DOHH2 (cell line): Measurements from ENCODE around the gene CEP78.

Experiments
- H3F3A ChIP-seq: fragments of 200-600 bp; sonication (generic), shearing (Covaris generic); 2 replicates; pipeline ENCODE4 v1.6.0; 2016; ENCODE audit warnings: antibody characterized with exemption, mild to moderate bottlenecking; ENCODE audit not compliant: control insufficient read depth, insufficient read depth
- H3K27ac ChIP-seq: fragments of 200-600 bp; sonication (generic); 2 replicates; pipeline ENCODE4 v1.5.1; 2014; ENCODE audit warnings: low read depth, mild to moderate bottlenecking, low read length, moderate library complexity
- H3K27me3 ChIP-seq: fragments of 200-600 bp; sonication (generic); 2 replicates; pipeline ENCODE4 v1.6.1; 2014; ENCODE audit warnings: mild to moderate bottlenecking, low read length, mixed read lengths; ENCODE audit not compliant: control insufficient read depth
- H3K36me3 ChIP-seq: fragments of 200-600 bp; sonication (generic); 2 replicates; pipeline ENCODE4 v1.6.1; 2014; ENCODE audit warnings: mild to moderate bottlenecking, low read length, moderate library complexity, mixed read lengths; ENCODE audit not compliant: control insufficient read depth
- H3K4me1 ChIP-seq: fragments of 200-600 bp; sonication (generic); 2 replicates; pipeline ENCODE4 v1.6.1; 2014; ENCODE audit warnings: mild to moderate bottlenecking, low read length, mixed read lengths; ENCODE audit not compliant: control insufficient read depth
- H3K4me2 ChIP-seq: fragments of 200-600 bp; sonication (generic); 2 replicates; pipeline ENCODE4 v1.6.0; 2014; ENCODE audit warnings: mild to moderate bottlenecking, low read length, moderate library complexity
- H3K4me3 ChIP-seq: fragments of 200-600 bp; sonication (generic); 2 replicates; pipeline ENCODE4 v1.5.1; 2014; ENCODE audit warnings: mild to moderate bottlenecking, low read length, mixed read lengths
- H3K79me2 ChIP-seq: fragments of 200-600 bp; sonication (generic); 2 replicates; pipeline ENCODE4 v1.6.1; 2014; ENCODE audit warnings: mild to moderate bottlenecking, low read length, mixed read lengths; ENCODE audit not compliant: control insufficient read depth
- H3K9me2 ChIP-seq: fragments of 200-600 bp; sonication (generic); replicated peaks from 2 replicates; pipeline ENCODE4 v1.6.1; 2014; ENCODE audit warnings: mild to moderate bottlenecking, low read length, mixed read lengths; ENCODE audit not compliant: control insufficient read depth
- H3K9me3 ChIP-seq: fragments of 200-600 bp; sonication (generic); 2 replicates; pipeline ENCODE4 v1.6.1; 2014; ENCODE audit warnings: antibody characterized with exemption, low read length, mixed read lengths; ENCODE audit not compliant: control insufficient read depth, insufficient read depth
- H4K20me1 ChIP-seq: fragments of 200-600 bp; sonication (generic); 2 replicates; pipeline ENCODE4 v1.6.0; 2014; ENCODE audit warnings: low read depth, mild to moderate bottlenecking, antibody characterized with exemption, low read length, moderate library complexity; ENCODE audit not compliant: control insufficient read depth, insufficient read depth
- CTCF ChIP-seq: fragments of 200-600 bp; sonication (generic); IDR thresholded peaks from one replicate; pipeline ENCODE4 v1.5.1; 2014; ENCODE audit warnings: antibody characterized with exemption, mild to moderate bottlenecking, low read depth, low read length; ENCODE audit not compliant: poor library complexity, severe bottlenecking
- EZH2phosphoT487 ChIP-seq: fragments of 200-600 bp; sonication (generic); IDR thresholded peaks from 2 replicates; pipeline ENCODE4 v1.6.1; 2017; ENCODE audit warnings: borderline replicate concordance, mild to moderate bottlenecking, antibody characterized with exemption, low read length, moderate library complexity, mixed read lengths

CEP78 gene

GRCh38 chr9:78314953-78315870, 79.3 kb downstream of the CEP78 start:
- H3K27ac ChIP-seq = no peak overlapping the region
- no peak for TF ChIP-seq CTCF
- TF ChIP-seq EZH2phosphoT487 = no peak

GRCh38 chr9:78316166-78316892, 80.5 kb downstream of the CEP78 start:
- H3K27ac ChIP-seq = no peak overlapping the region
- H3K36me3 ChIP-seq = peaks cover 74% of the 10 kb centered on the region
- no peaks in the 10 kb centered on the region for H3K4me1 ChIP-seq
- H3F3A ChIP-seq = no peaks in the 10 kb centered on the region
- H3K4me2 ChIP-seq = no peak overlapping the region
- H3K4me3 ChIP-seq = no peak overlapping the region
- no peaks in the 10 kb centered on the region for H3K9me2 ChIP-seq
- no peaks in the 10 kb centered on the region for H3K79me2 ChIP-seq
- H3K9me3 ChIP-seq = no peaks in the 10 kb centered on the region
- no peaks in the 10 kb centered on the region for H3K27me3 ChIP-seq
- H4K20me1 ChIP-seq = no peaks in the 10 kb centered on the region
- TF ChIP-seq CTCF (no peak), EZH2phosphoT487 (no peak)

More at GRCh38 chr9:78314953-78315870, 79.3 kb downstream of the CEP78 start:
- no peaks in the 10 kb centered on the region for H3K9me3 ChIP-seq
- no peaks in the 10 kb centered on the region for H3K4me1 ChIP-seq
- H3K4me3 ChIP-seq = no peak overlapping the region
- no peaks in the 10 kb centered on the region for H3K79me2 ChIP-seq
- no peaks in the 10 kb centered on the region for H3K9me2 ChIP-seq
- H3K36me3 ChIP-seq = peaks cover 72% of the 10 kb centered on the region
- H3K4me2 ChIP-seq = no peak overlapping the region
- no peaks in the 10 kb centered on the region for H3K27me3 ChIP-seq
- no peaks in the 10 kb centered on the region for H3F3A ChIP-seq
- H4K20me1 ChIP-seq = no peaks in the 10 kb centered on the region

- Histone ChIP-seq H3K4me1 (no peaks in the 10 kb centered on the region), H3K9me2 (no peaks in the 10 kb centered on the region), H4K20me1 (no peaks in the 10 kb centered on the region), H3K27me3 (no peaks in the 10 kb centered on the region), H3K79me2 (no peaks in the 10 kb centered on the region), H3K4me2 (no peak overlapping the region), H3K4me3 (no peak overlapping the region), H3K27ac (no peak overlapping the region), H3K9me3 (no peaks in the 10 kb centered on the region), H3K36me3 (peaks cover 81% of the 10 kb centered on the region), H3F3A (no peaks in the 10 kb centered on the region)
- TF ChIP-seq CTCF = no peak
- no peak for TF ChIP-seq EZH2phosphoT487
Observed at GRCh38 chr9:78319197-78320029, 83.5 kb downstream of the CEP78 start.
